ENCODE measurements around the gene CD40. TPM values are rescaled to one million over a fixed set of nuclear protein-coding genes. Genes with fewer than 3 reads are reported as not detected.

The CD40 gene
- total RNA-seq (2014; rRNA removed; shearing (Covaris generic)) = not detected in 2 replicates
- 0.05 and 0.24 TPM in 2 replicates for polyA plus RNA-seq (2015; cell fraction: cytosol; rRNA removed)
- polyA plus RNA-seq (2015; cell fraction: nucleus; rRNA removed) = 0.13 and 0.68 TPM in 2 replicates

GRCh38 chr20:46117704-46118467 lies at the start of gene CD40:
CD40 (plus strand) TSS chr20:46118314; CDS start chr20:46118344, 30 bp downstream.
- peak; percentile 29 for DNase-seq (ENCODE audit: low read depth)

DNA sequence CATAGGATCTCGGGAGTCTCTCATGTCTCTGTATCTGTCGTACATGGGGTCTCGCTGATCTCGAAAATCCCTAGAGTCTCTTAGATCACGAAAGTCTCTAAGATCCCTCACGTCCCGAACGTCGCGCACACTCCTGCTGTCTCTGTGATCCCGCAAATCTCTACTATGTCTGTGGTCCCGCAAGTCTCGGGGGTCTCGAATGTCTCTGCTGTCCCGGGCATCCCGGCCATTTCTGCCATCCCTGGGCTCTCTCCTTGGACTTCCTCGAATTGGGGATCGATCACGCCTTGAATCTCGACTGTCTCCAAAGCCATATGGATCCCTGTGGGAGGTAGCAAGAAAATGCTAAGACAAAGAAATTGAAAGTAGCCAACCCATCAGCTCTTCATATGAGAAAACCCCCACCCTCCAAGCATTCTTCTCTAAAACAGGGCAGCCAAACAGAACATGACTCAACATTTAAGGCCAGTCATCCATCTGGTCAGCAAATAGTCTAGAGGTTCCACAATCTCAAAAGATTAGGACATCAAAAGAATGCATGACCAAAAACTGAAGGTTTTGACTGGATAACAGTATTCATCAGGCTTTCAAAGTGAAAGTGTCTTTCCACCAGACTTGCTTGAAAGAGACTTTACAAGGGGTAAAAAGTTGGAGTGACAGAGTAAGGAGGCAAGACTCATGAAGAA lies 47.8 kb upstream of the CD40 start:
- peak; percentile 31 for DNase-seq (ENCODE audit: low read depth)

DNA sequence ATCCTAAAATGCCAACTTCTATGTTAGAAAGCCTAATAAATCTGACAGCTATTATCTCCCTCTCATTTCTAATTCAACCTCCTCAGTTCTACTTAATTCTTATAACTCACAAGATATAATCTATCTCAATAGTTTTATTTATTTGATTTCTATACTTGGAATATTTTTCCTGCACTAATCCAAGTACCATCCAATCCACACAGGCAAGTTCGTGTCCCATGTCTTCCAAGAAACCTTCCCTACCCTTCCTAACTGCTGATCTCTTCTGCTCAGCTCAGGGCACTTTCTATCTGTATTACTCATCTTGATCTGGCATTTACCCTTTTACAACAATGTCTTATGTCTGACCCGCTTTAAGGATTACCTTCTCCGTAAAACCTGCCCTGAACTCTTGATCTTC lies 46.5 kb upstream of the CD40 start:
- DNase-seq (ENCODE audit: low read depth) = no peak

DNA sequence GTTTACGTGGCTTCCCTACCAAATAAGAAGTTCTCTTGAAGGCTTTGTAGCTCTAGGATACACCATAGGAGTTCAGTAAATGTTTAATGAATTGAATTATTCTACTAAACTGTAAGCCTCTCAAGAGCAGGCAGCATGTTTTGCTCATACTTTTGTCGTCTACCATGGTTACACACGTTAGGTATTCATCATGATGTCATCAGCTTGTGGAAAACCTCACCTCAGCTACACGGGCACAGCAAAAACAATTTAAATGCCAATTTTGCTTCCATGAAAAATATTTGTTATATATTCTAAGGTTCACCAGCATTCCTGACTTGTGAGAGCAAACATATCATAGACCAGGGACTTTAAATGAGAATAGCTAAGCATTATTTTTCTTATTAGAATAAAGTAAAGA lies 45.1 kb upstream of the CD40 start:
- DNase-seq (ENCODE audit: low read depth) = no peak

DNA sequence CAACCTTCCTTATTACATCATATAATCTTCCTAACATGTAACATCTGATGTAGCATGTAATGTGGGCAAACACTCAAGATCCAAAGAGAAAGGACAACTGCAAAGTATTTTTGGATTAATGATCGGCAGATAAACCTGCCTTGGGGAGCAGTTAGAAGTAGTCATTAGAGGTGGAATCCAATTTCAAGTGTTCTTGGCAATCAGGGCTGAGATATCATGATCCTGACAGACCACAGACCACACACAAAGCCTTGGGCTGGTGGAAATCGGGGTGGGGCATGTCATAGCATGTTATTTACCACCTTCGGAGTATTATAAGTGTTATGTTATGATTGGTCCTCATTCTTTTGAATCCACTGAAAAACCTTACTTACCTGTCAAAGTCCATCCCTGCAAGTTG lies 44.7 kb upstream of the CD40 start:
- DNase-seq (ENCODE audit: low read depth) = no peak

GRCh38 chr20:46074006-46074405 lies 44.1 kb upstream of the CD40 start:
- DNase-seq (ENCODE audit: low read depth) = no peak

GRCh38 chr20:46076806-46077205 lies 41.3 kb upstream of the CD40 start:
- no peak for DNase-seq (ENCODE audit: low read depth)

DNA sequence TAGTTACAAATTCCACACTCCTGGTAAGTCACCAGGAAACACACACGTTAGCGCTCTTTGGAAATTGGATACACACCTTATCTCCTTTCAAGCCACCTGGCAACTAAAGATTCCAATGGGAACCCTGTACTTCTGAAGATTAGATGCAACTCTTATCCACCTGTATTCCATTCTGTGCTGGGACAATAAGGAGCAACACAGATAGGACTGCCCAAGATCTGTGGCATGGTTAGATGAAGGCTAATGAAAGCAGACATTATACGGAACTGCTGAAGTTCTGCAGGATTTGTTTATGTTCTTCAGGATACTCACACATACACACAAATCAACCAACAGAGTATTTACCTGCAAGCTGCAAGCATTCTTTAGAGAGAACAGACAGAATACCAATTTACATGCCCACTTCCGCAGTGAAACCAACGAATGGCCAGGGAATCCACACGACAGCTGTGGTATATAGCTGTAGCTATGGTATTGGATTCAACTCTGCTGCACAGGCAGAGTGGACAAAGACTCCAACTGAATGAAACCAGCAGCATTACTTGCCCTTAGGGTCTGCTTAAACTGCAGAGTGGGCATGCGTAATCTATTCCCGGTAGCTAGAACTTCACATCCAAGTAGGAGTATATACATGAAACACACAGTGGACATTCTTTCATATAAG lies 40.3 kb upstream of the CD40 start:
- no peak for DNase-seq (ENCODE audit: low read depth)

GRCh38 chr20:46078954-46079353 lies 39.2 kb upstream of the CD40 start:
- DNase-seq (ENCODE audit: low read depth) = no peak

DNA sequence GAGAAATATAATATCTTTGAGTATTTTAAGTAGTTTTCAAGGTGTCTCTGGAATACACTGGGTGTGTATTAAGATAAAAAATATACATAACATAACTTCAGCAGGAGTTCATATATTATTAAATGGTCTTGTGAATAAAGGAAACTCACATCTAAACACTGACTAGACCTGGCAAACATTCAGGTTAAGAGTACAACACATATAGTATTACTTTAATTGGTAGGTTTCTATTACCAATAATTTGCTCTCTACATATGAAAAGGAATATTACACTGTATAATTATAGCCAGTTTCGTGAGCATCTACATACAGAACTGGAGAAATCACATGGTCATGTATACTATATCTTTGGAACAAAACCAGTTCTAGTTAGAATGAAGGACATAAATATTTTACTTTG lies 37.0 kb upstream of the CD40 start:
- DNase-seq (ENCODE audit: low read depth) = no peak

- DNase-seq (ENCODE audit: low read depth) = no peak
Measured at GRCh38 chr20:46083101-46083500, 35.0 kb upstream of the CD40 start.

DNA sequence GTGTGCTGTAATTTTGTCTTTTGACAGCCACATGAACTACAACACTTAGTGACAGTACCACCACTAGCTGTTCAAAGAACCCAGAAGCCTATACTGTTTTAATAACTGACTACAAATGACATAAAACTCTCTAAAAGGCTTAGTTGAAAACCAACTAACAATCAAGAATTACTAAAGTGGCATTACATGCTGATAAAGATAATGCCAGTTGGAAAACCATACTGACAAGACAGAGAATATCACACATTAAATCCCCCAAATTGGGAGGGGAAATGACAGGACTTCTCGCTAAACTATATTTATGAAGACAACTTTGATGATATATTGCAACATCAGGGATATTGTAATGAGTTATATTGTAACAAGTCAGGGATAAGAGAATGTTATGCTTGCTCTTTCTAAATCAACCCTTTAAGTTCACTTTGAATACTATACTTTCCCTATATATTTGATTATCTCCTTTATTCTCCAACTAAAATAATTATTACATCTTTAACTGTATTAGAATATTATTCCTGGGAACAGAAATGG lies 34.5 kb upstream of the CD40 start:
- DNase-seq (ENCODE audit: low read depth) = no peak

GRCh38 chr20:46084805-46085178 lies 33.3 kb upstream of the CD40 start:
- no peak for DNase-seq (ENCODE audit: low read depth)

GRCh38 chr20:46085179-46085851 lies 32.8 kb upstream of the CD40 start:
- peak; percentile 76 for DNase-seq (ENCODE audit: low read depth)

DNA sequence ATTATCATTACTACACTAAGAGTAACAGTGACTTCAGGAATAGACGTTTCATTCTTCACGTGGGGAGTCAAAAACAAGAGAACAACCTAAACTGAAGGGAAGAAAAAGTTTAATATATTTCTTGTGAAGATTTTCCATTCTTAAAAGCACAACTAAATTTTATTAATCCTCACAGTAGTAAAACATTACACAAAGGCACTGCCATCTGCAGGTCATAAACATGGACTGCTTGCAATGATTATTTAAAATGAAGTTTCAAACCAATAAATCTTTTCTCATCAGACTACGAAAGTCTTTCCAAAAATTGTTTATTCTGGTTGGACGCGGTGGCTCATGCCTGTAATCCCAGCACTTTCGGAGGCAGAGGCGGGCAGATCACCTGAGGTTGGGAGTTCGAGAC lies 31.0 kb upstream of the CD40 start:
- no peak for DNase-seq (ENCODE audit: low read depth)

DNA sequence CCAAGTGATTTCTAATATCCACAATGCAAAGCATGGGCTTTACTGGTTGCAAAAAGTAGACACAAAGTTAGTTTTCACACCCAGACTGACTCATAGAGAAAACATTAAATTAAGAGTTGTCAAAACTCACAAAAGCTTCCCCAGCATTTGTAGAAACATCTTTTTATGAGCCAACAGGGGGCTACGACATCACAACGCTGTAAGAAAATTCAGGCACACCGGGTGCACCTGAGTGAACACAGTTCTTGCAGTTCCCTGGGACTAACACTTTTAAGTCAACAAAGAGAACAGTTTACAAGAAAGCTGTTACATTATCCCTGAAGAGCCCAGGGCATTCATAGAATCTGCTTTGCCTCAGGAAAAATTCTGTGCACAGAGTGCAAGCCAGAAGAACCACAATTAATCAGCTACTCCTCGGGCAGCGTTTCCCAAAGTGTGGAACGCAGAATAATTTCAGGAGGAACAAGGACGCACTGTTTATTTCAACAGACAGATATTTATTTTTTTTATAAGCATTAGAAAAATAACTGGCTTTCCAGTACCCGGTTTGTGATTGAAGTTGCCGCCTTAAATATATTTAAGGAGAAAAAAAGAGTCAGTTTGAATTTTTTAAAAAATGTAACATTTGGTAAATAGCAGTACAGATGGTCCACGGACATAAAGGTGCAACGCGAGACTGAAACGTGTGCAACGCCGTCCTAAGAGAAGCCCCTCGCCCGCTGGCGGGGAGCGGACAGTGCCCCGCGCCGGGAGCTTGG lies 29.5 kb upstream of the CD40 start:
- DNase-seq (ENCODE audit: low read depth) = no peak

GRCh38 chr20:46089167-46089416 lies 29.0 kb upstream of the CD40 start:
- DNase-seq (ENCODE audit: low read depth) = no peak

GRCh38 chr20:46089417-46090388 lies 28.4 kb upstream of the CD40 start, which contains the start of gene NCOA5:
NCOA5 (minus strand) TSS chr20:46089962; CDS start chr20:46079424, 10,538 bp downstream.
- peak; percentile 96 for DNase-seq (ENCODE audit: low read depth)

Measured in HT1080 (cell line).